NCI-H2227 (cell line): ENCODE results near the gene GLG1.
"Not testable (repeated sequence)": the region's sequence is repeated elsewhere in the genome, so short reads cannot be mapped to it uniquely, and the experiment has no call there.

Experiments
- DNase-seq: peaks from one replicate; lab custom pipeline; 2025; ENCODE audit not compliant: unreplicated experiment; lab: John Stamatoyannopoulos, UW

Gene GLG1

DNA sequence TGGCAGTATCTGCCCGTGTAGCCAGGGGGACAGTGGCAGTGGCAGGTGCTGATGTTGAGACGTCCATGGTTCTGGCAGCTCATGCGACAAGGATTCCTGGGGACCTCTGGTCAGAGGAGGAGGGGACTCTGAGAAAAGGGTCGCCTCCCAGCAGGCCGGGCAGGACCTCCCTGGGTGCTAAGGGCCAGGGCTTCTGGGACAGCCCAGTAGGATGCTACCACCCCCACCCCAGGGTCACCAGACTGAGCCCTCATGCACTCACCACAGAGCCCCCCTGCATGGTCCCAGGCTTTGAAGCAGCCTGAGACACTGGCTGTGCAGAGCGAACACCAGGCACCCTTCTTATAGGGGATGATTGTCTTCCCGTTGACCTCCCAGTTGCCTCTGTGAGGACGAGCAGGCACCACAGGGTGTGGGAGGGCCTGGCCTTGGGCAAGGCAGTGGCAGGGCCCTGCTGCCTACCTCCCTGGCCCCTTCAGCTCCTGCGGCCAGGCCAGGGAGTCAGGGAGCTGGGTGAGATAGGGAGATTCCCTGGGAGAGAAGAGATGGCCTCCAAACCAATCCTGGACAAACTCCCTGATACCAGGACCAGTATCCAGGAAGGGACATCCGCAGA is 194.0 kb downstream of the GLG1 start:
- not testable (repeated sequence) for DNase-seq

DNA sequence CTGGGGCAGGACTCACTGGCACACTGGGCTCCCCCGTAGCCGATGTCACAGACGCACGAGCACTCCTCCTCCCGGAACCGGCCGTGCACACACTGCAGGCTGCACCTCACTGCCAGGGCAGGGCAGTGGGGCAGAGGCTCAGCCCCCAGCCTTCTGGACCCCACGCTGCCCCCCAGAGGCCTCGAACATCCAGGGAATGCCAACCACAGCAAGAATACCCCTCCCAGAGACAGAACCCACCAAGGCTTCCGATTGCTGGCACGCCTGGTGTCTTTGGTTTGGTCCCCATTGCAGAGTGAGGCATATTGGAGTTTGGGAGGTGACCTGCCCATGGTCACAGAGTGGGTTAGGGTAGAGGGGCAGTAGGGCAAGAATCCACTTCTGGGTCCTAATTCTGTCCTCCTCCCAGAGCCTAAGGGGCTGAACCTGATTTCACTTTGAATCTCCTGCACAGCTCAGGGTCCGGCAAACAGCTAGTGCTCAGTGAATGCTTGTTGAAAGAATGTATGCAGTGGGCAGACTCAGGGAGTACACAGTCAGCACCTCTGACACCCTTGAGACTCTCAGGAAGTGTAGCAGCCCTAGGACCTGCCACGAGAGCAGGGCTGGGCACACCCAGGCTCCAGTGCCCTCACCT is 194.7 kb downstream of the GLG1 start:
- not testable (repeated sequence) for DNase-seq

DNA sequence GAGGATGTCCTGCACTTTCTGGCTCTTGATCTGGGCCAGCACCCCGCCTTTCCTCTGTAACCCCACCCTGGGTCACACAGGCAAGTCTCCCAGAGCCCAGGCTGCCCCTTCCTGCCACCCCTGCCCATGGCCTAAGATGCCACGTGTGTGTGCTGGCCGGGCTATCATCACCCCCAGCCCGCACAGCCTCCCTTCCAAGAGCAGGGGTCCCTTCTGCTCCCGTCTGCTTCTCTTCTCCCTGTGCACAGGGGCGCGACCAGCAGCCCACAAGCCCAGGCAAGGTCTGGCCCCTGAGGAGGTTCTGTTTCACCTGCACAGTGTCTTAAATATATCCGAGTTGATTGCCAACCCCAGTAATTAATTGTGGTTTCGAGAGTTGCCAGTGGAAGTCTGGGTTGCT is 195.9 kb downstream of the GLG1 start:
- not testable (repeated sequence) for DNase-seq

DNA sequence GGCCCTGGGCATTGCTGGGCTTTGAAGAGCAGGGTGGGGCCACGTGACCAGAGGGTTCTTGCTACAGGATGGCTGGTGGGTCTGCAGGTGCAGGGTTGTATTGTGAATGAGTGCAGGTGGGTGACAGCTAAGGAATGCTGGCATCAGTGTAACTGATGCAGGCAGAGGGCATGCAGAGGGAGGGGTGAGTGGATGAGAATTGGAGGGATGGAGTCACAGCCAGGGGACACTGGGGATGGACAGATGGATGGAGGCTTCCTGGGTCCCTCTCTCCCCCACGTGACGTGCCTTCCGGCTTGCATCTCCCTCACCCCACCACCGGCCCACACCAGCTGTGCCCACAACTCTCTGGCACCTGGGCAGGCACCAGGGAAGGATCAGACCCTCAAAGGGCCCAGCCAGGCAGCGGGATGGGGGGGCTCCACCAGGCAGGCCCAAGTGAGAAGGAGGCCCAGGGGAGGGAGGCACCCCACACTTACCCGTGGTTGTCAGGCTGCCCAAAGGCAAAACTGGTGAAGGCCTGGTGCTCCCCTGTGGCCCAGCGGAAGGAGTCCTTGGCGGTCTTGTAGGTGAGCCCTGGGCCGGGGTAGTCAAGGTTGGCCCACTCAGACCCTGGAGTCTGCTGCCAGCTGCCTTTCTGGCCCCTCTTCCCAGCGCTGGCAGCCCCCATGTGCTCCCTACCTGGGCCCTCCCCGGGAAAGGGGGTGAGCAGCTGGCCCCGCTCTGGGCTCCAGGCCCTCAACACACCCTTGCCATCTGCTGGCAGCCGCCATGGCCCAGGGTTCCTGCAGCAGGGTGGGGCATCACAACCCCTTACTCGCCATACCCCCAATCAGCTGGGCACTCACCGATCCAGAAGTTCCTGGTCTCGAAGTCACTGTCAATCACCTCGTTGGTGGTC is 196.6 kb downstream of the GLG1 start:
- DNase-seq: not testable (repeated sequence)

DNA sequence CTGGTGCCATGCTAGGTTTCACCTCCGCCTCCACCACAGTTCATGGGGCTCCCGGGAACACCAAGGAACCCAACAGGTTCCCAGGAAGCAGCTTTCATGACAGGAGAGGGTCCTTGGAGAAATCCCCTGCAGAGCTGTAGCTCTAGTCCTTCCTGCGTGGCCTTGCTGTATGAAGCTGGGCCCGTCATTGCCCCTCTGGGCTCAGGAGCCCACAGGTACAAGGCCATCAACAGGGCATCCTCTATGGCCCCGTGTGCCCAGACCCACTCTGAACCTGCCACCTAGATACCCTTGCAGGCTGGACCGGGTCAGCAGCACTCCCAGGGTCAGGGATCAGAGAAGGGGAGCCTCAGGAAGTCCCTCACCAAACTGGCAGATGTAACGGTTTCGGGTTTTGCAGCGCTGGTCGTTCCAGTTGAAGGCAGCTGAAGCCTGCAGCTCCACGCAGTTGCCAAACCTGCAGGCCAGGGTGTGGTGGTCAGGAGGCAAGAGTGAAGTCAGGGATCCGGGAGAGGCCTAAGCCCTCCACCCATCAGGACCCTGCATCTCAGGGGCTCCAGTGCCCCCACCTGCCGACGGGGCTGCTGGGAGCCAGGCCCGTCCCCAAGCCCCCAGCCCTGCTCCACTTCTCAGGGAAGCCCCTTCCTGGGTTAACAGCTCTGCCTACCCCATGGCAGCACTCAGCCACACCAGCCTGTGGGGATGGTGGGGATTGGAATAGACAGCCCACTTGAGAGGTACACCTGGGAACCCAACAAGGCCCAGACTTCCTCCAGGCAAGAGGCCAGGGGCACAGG is 197.5 kb downstream of the GLG1 start:
- not testable (repeated sequence) for DNase-seq

DNA sequence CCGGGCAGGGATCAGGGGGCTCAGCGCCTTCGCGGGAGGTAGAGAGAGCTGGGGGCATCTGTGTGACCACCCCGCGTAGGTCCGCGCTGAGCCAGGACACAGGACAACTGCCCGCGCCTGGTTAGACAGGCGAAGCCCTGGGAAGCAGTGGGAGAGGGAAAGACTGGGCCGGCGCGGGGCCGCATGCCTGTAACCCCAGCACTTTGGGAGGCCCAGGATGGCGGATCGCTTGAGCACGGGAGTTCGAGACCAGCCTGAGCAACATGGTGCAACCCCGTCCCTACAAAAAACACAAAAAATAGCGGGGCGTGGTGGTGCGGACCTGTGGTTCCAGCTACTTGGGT is 199.6 kb downstream of the GLG1 start:
- DNase-seq: not testable (repeated sequence)

DNA sequence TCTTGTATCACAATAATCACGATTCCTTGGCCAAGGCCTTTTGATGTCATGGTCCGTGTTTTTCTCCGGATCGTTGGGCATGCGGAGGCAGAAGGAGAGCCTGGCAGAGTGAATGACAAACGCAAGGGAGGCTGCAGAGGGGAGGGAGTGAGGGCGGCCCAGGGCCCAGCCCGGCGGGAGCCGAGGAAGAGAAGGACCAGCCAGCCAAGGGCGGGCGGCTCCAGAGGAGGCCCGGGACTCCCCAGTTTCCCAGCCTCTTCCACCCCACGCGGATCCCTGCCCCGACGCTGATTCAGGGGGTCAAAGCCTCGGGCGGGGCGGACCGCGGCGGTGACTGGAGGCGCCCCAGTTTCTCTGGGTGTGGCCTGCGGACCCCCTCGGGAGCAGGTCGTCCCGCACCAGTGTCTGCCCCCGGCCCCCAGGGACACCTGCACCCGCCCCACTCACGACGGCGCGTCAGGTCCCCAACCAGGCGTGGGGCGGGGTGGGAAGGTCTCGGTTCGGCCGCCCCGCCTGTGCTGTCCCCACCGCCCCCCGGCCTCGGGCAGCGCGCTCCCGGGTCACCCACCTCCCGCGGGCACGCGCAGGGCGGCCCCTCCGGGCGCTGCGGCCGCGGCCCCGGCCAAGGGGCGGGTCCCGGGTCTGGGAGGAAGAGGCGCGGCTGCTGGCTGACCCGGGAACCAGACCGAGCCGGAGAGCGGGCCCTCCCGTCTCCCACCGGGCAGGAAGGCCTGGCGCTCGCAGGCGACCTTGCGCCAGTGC is 200.1 kb downstream of the GLG1 start:
- DNase-seq: not testable (repeated sequence)

DNA sequence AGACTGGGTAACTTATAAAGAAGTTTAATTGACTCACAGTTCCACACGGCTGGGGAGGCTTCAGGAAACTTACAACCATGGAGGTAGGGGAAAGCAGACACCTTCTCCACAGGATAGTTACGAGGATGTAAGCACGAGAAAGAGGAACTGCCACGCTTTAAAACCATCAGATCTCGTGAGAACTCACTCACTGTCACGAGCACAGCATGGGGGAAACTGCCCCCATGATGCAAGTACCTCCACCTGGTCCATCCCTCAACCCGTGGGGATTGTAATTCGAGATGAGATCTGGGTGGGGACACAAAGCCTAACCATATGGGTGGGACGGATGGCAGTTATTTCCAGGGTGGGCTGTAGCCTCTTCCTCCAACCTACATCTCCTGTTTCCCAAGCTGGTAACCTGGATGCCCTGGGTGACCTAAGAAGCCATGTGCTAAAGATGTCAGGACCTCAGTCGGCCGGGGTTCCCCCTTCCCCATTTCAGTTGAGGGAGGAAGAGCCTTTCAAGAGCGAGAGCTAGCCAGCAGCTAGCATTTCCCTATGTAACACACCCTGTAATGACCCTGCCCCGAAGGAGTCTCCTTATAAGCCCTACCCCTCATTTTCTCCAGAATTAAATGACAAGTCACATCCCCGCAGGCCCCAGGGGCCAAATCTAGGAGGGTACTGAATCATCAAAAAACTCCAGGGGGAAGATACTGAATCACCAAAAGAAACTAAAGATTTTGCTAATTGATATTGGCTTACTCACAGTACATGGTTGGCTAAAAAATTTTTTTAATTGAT is 202.6 kb downstream of the GLG1 start:
- DNase-seq: not testable (repeated sequence)

DNA sequence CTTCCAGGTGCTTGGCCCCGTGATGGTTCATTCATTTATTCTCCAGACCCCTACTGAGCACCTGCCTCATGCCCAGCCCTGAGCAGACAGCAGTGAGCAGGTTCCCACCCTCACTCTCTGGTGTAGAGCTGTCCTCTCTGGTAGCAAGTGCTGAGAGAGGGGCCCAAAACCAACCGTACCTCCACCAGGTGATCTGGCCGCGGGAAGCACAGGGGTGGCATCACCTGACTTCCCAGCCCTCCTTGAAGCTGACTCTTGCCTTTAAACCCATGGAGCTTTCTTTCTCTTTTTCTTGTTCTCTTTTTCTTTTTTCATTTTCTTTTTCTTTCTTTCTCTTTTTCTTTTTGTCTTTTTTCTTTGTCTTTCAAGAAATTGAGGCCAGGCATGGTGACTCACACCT is 206.7 kb downstream of the GLG1 start:
- DNase-seq: not testable (repeated sequence)

DNA sequence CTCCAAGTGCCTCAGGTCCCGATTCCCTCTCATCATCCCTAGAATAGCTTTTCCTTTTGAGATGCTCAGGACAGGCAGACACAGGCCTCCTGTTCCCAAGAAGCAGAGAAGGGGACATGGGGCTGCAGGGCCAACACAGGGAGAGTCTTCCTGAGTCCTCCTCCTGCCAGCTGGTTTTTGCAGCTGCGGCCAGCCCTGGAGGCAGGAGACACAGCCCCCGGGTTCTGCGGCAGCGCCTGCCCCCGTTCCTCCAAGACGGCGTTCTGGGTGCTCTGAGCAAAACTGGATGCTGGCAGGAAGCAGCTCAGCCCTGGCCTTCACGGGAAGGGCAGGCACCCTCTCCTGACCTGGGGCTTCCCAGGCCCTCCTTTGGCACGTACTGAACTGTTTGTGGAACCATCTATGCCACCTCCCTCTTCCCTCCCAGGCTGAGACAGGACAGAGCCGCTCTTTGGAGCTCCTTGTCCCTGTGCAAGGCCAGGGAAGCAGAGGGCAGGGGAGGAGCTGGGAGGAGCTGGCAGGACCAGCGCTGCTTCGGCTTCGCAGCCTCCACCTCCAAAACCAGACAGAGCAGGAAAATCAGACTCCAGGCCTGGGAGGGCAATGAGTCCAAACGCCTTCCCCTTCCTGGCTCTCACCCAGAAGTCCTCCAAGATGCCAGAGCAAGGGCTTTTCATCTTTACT is 208.6 kb downstream of the GLG1 start:
- DNase-seq: not testable (repeated sequence)
